GM21786 (cell line): ENCODE measurements around the gene SCARF2.
"Not testable (repeated sequence)": the region's sequence is repeated elsewhere in the genome, so short reads cannot be mapped to it uniquely, and the experiment has no call there.

Experiments
- ATAC-seq: cut with Tn5 transposase; IDR thresholded peaks from one replicate; pipeline ENCODE4 v1.9.1; 2021; ENCODE audit not compliant: unreplicated experiment

The SCARF2 gene

DNA sequence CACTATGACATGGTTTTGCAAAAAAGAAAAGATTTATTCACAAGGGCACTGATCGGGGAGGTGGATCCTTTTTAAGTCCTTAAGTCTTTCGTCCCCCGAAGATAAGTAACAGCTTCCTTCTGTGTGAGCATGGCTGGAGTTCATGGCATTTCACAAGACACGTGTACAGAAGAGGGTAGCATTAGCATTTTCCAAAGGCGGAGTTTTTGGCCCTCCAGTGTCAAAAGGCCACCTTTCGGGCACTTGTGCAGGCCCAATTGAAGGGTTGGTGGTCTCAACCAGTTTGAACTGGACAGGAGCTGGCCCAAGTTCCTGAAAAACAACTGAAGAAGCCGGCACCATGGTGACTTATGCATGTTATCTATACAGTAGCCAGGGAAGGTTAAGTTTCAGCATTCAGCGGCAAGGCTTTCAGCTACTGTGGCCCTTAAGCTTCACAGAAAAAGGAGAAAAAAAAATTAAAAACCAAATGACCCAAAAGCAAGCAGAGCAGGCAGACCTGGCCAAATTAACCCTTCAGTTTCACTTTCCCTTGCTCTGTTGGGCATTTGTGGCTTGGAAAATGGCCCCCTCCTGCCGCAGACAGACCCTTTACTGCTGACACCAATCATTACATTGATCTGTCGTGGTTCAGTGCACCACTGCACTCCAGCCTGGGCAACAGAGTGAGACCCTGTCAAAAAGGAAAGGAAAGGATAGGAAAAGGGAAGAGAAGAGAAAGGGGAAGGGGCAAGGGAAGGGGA is 25.0 kb downstream of the SCARF2 start:
- no peak for ATAC-seq

DNA sequence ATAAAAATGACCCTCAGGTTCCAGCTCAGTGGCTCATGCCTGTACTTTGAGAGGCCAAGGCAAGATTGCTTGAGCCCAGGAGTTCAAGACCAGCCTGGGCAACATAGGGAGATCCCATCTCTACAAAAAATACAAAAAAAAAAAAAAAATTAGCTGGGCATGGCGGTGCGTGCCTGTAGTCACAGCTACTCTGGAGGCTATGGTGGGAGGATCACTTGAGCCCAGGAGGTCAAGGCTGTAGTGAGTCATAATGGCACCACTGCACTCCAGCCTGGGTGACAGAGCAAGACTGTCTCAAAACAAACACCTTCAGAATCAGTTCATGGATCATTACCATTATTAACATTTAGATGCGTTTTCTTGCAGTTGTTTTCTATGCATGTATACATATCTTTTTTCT is 28.2 kb downstream of the SCARF2 start:
- not testable (repeated sequence) for ATAC-seq

DNA sequence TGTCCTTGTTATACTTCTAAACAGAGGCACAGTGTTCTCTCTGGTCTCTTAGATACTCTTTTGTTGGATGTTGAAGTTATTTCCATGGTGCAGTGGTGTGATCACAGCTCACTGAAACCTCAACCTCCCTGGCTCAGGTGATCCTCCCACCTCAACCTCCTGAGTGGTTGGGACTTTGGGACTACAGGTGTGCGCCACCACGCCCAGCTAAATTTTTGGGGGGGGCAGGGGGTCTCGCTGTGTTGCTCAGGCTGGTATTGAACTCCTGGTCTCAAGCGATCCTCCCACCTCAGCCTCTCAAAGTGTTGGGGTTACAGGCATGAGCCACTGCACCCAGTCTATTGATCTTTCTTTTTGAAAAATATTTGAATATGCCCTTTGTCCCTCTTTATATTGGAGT is 28.7 kb downstream of the SCARF2 start:
- no peak for ATAC-seq

DNA sequence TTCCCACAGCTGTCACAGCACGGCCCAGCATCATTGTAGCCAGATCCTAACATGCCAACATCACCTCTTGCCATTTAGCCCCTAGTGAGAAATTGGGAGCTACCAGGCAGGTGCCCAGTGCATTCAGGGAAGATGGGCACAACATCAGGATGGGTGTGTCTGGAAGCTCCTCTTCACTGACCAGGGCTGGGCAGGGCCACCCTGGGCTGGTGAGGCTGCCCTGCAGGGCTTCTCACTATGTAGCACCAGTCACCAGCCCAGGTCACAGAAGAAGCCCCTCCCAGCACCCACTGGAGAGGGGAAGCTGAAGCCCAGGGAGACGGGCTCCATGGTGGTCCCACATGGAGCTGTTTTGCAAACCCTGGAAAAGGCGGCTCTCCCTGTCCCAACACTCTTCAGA is 29.8 kb downstream of the SCARF2 start:
- no peak for ATAC-seq

DNA sequence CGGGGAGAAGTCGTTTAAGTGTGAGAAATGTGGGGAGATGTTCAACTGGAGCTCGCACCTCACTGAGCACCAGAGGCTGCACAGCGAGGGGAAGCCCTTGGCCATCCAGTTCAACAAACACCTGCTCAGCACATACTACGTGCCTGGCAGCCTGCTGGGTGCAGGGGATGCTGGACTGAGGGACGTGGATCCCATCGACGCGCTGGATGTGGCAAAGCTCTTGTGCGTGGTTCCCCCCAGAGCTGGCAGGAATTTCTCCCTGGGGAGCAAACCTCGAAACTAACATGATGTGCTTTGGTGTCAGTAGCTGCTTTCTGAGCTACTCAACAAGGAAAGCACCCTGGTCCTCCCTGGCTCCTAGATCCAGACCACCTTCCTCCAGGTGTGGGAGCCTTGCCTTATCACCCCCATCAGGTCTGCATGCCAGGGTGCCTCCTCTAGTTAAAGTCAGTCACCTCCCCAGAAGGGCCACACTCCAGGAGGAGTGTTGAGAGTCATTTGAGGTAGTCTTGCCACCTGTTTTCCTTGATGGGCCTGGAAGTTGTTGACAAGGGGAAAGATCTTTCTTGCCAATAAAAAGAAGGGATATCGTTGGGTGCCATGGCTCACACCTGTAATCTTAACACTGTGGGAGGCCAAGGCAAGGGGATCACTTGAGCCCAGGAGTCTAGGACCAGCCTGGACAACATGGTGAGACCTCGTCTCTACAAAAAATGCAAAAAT is 30.8 kb downstream of the SCARF2 start:
- ATAC-seq: no peak

DNA sequence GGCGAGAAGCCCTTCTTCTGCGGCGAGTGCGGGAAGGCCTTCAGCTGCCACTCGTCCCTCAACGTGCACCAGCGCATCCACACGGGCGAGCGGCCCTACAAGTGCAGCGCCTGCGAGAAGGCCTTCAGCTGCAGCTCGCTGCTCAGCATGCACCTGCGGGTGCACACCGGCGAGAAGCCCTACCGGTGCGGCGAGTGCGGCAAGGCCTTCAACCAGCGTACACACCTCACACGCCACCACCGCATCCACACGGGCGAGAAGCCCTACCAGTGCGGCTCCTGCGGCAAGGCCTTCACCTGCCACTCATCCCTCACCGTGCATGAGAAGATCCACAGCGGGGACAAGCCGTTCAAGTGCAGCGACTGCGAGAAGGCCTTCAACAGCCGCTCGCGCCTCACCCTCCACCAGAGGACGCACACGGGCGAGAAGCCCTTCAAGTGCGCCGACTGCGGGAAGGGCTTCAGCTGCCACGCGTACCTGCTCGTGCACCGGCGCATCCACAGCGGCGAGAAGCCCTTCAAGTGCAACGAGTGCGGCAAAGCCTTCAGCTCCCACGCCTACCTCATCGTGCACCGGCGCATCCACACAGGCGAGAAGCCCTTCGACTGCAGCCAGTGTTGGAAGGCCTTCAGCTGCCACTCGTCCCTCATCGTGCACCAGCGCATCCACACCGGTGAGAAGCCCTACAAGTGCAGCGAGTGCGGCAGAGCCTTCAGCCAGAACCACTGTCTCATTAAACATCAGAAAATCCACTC is 31.5 kb downstream of the SCARF2 start:
- ATAC-seq: no peak

DNA sequence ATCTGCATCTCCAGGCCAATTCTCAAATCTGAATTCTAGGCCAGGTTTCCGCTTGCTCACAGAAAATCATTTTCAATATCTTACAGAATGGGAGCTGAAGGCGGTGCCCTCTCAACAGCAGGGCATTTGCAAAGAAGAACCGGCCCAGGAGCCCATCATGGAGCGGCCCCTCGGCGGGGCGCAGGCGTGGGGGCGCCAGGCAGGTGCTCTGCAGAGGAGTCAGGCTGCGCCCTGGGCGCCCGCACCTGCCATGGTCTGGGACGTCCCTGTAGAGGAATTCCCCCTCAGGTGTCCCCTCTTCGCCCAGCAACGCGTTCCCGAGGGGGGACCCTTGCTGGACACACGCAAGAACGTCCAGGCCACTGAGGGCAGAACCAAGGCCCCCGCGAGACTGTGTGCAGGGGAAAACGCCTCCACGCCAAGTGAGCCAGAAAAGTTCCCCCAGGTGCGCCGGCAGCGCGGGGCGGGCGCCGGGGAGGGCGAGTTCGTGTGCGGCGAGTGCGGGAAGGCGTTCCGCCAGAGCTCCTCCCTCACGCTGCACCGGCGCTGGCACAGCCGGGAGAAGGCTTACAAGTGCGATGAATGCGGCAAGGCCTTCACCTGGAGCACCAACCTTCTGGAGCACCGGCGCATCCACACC is 32.2 kb downstream of the SCARF2 start:
- ATAC-seq: no peak

DNA sequence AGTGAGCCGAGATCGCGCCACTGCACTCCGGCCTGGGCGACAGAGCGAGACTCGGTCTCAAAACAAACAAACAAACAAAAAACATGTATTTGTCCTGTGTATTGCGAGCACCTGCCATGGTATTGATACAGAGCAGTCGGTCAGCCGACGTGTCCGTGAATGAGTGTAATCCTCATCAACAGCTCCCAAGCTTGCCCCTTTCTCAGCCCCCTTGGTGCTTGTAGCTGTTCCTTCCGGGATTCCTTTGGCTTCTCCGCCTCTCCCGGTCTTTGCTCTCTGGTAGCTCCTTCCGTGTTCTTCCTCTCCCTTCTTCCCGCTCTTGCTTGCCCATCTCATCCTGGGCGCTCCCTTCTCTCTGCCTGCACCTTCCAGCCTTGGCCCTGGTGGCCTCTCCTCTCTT is 32.7 kb downstream of the SCARF2 start:
- no peak for ATAC-seq

DNA sequence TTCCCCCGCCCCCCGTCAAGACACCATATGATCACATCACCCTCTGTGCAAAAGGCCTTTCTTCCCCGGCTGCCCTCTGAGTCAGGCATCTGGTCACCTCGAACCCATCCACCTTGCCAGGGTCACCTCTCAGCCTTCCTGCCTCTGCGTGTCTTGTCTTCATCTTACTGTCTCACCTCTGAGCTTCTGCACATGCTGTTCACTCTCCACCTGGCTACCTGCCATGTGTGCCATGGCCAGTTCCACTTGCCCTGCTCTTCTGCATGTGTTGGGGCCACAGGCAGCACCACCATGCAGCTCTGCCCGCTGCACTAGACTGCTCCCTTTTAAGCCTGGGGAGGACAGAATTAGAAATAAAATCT is 33.9 kb downstream of the SCARF2 start:
- no peak for ATAC-seq

DNA sequence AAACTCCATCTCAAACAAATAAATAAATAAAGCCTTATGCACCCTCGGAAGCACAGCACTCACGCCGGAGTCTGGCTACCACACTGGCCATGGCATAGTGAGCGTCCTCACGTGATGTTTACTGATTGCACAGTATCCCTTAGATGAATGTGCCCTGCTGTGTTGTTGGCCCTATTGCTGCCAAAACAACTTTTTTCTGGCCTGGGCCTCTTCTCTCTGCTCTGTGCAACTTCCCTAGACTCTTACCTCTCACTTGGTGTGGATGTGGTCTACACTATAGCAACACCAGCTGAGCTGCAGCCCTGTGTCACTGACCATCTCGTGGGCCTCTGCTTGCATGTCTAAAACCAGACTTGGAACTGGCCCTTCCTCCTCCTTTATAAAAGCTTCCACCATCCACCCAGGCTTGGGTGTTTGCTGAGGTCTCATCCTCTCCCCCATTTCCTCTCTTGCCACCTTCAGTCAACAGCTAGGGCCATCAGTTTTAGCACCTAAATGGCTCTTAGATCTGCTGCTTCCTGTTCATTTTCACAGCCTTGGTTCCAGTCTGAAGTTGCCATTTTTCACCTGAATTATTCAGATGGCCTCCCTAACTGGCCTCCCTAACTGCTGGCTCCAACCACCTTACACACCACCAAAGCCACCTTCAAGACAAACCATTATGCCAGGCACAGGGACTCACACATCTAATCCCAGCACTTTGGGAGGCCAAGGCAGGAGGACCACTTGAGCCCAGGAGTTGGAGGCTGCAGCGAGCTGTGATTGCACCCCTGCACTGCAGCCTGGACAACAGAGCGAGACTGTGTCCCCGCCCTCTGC is 34.5 kb downstream of the SCARF2 start:
- ATAC-seq: no peak

DNA sequence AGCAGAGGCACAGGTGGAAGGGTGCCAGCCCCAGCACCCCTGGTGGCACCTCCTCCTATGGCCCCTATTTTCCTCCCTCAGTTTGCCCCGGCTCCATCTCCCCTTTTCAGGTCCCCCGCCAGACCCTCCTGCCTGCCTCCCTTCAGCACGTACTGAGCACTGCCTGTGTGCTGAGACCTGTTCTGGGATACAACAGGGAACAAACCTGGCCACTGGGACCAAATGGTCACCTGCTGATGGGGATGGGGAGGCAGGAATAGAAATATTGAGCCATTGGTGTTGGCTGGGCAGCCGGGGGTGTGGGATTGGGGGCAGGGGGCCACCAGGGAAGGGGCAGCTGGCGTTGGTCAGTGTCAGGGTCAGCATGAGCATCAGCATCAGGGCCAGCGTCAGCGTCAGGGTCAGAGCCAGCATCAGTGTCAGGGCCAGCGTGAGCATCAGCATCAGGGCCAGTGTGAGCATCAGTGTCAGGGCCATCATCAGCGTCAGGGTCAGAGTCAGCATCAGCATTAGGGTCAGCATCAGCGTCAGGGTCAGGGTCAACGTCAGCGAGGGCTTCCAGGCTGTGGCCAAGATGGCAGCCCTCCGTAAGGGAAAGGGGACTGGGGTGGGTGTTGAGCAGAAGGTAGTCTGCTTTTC is 36.1 kb downstream of the SCARF2 start:
- ATAC-seq: no peak

DNA sequence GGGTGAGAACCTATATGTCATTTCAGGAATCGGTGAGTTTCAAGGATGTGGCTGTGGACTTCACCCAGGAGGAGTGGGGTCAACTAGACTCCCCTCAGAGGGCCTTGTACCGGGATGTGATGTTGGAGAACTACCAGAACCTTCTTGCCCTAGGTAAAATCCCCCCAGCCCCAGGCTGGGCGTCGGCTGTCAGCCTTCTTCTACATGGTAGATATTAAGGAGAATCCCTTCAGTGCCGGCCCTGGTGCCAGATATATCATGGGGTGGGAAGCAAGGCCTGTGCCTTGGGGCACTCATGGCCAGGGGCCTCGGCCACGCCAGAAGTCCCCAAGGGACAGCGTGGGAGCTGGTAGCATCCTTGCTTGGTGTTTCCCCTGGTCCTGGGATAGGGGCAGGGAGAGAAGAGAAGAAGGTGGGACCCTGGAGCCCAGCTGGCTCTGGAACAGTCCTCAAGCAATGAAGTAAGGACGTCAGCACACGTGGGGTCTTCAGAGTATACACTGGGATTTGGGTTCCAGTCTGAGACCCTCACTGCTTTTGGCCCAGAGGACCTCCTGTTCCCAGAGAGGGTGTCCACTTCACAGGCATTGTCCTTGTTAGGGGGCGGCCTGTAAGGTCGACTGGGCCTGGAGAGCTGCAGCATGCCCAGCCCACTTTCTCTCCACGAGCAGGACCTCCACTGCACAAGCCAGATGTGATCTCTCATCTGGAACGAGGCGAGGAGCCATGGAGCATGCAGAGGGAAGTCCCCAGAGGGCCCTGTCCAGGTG is 36.8 kb downstream of the SCARF2 start:
- no peak for ATAC-seq

DNA sequence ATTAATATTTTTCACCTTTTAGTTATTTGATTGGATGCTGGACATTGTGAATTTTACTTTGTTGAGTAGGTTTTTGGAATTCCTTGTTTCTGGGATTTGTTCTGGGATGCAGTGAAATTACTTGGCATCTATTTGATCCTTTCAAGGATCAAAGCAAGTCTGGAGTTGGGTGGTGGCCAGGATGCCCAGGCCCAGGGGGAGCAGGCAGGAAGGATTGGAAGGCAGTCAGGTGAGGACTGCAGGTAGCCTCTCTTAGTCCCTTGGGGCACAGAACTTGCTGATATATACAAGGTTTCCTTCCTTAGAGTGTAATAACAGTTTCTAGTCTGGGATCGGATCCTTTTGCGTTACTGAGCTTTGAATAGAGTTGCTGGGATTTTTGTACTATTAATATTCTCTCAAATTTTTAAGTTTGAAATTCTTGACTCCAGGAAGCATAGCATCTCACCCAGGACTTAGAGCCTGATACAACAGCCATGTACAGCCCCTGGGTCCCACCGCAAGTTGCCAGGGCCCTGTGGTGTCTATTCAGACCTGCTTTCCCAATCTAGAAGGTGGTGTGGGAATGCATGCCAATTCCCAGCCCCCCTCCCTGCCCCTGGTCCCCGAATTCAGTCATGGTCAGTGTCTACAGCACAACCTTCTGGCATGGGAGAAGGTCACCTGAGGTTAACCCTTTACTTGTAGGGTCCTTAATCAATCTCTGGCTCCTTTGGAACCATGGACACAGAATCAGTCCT is 37.6 kb downstream of the SCARF2 start:
- no peak for ATAC-seq

DNA sequence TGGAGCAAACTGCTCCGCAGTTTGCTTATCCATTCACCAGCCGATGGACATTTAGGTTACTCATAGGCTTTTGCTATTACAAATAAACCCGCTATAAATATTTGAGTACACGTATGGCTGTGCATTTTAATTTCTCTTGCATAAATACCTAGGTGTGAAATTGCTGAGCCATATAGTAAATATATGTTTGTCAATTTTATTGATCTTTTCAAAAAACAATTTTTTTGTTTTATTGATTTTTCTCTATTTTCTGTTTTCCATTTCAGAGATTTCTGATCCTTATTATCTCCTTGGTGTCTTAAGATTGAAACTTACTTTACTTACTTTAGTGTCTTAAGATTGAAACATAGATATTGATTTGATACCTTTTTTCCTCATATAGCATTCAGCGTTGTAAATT is 39.2 kb downstream of the SCARF2 start:
- no peak for ATAC-seq

DNA sequence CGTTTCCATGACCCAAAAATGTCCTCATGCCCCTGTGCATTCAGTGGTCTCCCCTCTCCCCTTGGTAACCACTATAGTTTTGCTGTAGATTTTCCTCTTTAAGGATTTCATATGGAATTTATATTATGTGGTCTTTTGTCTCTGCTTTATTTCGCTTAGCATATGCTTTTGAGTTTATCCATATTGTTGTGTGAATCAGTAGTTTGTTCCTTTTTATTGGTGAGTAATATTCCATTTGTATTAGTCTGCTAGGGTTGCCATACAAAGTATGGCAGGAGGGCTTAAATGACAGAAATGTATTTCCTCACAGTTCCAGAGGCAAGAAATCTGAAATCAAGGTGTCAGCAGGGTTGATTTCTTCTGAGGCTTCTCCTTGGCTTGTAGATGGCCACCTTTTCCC is 40.1 kb downstream of the SCARF2 start:
- no peak for ATAC-seq

DNA sequence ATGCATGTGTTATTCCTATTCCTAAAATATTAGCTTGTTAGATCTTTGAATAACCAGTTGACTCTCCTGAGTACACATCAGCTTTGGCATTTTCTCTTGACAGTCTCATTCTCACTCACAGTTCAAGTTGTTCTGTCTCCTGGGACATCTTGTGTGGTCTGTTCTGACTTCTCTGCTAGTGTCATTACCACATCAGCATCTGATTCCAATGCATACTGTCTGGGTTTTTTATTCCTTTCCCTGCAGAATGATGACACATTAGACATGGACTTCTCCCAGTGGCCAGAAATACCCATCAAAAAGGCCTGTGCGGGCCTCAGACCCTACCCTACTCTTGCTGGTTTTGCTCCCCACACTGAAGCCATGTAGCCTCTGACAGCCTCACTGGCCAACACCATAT is 41.0 kb downstream of the SCARF2 start:
- ATAC-seq: no peak

DNA sequence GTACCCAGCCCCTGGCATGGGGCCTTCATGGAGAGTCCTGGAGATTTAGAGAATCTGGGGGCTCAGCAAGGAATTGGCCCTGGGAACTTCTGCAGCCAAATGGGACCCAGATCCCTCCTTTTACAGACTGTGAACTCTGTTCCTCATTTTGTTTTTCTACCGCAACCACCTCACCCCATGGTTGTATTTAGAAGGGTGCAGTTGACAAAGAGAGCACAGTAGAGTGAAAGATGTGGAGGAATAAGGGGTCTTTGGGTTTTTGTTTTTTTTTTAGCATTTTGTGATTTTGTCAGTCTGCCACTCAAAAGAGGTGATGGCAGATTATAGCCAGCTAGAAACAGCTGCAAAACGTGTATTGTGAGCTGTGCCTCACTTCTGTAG is 41.7 kb downstream of the SCARF2 start:
- ATAC-seq: no peak

DNA sequence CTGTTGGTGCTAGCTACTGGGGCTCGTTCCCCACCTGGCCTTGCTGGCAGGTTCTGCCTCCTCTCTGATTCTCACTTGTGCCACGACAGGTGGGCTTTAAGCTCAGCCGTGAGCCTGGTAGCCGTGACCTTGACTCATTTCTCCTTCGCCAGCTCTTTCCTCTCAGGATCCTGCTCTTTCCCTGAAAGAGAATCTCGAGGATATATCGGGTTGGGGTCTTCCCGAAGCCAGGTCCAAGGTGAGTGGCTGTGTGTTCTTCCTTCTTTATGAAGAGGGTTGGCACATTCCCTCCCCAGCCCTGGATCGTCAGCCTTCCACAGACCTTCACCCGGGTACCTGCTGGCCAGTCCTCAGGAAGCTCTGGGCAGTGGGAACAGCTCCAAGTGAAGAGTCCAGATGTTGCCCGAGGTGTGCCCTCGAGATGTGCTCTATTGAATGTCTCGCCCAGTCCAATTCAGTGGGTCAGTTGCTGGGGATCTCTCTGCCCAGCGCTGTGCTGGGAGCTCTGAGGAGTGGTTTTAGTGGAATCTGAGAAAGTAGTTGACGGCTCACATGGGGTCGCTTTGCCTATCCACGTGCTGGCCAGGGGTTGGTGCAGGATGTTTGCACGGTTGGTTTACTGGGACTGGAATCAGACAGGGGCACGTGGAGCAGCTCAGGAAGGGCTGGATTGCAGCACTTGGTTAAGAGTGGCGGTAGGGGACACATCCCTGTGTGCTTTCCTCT is 42.3 kb downstream of the SCARF2 start:
- ATAC-seq: no peak
